ENCODE results near the gene TMCC3. TPM values are rescaled to one million over a fixed set of nuclear protein-coding genes. Genes with fewer than 3 reads are reported as not detected.

TMCC3 gene
- total RNA-seq, 2 donors from 2014 or later, result 2.5 to 4.2 TPM

DNA sequence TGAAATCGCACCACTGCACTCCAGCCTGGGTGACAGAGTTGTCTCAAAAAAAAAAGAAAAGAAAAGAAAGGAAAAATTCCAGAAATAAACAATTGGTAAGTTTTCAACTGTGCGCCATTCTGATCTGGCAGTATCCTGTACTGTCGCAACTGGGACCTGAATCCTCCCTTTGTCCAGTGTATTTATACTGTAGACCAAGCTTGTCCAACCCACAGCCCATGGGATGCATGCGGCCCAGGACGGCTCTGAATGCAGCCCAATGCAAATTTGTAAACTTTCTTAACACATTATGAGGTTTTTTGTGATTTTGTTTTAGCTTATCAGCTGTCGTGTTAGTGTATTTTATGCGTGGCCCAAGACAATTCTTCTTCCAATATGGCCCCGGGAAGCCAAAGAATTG is 84.7 kb downstream of the TMCC3 start:
- DNase-seq, result no peak
- TF ChIP-seq, protein P1, sequence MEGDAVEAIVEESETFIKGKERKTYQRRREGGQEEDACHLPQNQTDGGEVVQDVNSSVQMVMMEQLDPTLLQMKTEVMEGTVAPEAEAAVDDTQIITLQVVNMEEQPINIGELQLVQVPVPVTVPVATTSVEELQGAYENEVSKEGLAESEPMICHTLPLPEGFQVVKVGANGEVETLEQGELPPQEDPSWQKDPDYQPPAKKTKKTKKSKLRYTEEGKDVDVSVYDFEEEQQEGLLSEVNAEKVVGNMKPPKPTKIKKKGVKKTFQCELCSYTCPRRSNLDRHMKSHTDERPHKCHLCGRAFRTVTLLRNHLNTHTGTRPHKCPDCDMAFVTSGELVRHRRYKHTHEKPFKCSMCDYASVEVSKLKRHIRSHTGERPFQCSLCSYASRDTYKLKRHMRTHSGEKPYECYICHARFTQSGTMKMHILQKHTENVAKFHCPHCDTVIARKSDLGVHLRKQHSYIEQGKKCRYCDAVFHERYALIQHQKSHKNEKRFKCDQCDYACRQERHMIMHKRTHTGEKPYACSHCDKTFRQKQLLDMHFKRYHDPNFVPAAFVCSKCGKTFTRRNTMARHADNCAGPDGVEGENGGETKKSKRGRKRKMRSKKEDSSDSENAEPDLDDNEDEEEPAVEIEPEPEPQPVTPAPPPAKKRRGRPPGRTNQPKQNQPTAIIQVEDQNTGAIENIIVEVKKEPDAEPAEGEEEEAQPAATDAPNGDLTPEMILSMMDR (conservative IDR thresholded peaks at IDR 0.05), result no peak
- Histone ChIP-seq H3K4me1 (ENCODE audit: control insufficient read depth, insufficient read depth, low read length) (peaks cover 16% of the 10 kb centered on the region), H3K9ac (ENCODE audit: extremely low read depth, low read length, poor library complexity, severe bottlenecking) (no peak overlapping the region), H3K4me3 (ENCODE audit: low read length) (no peak overlapping the region), H3K27me3 (ENCODE audit: control insufficient read depth, insufficient read depth, low read length, poor library complexity, severe bottlenecking) (no peaks in the 10 kb centered on the region), H3K27ac (ENCODE audit: low read depth, low read length) (no peak overlapping the region), H3K9me3 (ENCODE audit: control insufficient read depth, low read length) (no peaks in the 10 kb centered on the region), H3K36me3 (ENCODE audit: control insufficient read depth, insufficient read depth, low read length) (peaks cover 9% of the 10 kb centered on the region)
- peaks cover 5% of the 10 kb centered on the region for H3K27me3 Mint-ChIP-seq (ENCODE audit: insufficient read depth)
- H3K27ac Mint-ChIP-seq, result no peak overlapping the region
- H3K9me3 Mint-ChIP-seq, result no peaks in the 10 kb centered on the region
- H3K4me3 Mint-ChIP-seq, result no peak overlapping the region
- H3K4me1 Mint-ChIP-seq, result peaks cover 13% of the 10 kb centered on the region
- H3K36me3 Mint-ChIP-seq (ENCODE audit: low read depth), result no peaks in the 10 kb centered on the region
- 92 to 94% methylated on average over 8 of the region's 8 CpGs for WGBS, 2 experiments (ENCODE audit: insufficient coverage in 1 of 2, insufficient read length in 1 of 2)

DNA sequence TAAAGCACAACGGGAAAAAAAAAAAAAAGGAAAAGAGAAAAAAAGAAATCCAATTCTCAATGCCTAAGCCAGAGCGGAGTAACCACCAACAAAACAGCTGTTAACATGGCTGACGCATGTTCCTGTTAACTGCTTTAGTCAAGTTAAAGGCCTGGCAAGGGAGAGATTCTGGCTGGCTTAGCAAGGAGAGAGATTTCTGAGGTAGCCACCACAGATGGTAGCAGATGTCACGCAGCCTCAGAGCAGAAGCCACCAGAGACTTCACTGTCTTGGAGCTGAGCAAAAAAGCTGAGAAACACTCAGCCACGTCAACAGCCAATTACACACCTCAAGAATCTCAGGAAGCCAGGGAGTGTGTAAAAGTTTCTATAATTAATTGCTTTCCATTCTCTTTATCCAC is 87.1 kb downstream of the TMCC3 start:
- 91 to 100% methylated on average over 2 to 5 of the region's 5 CpGs for WGBS, 2 experiments (ENCODE audit: insufficient coverage in 1 of 2, insufficient read length in 1 of 2)
- TF ChIP-seq, protein P1 (conservative IDR thresholded peaks at IDR 0.05), result no peak

DNA sequence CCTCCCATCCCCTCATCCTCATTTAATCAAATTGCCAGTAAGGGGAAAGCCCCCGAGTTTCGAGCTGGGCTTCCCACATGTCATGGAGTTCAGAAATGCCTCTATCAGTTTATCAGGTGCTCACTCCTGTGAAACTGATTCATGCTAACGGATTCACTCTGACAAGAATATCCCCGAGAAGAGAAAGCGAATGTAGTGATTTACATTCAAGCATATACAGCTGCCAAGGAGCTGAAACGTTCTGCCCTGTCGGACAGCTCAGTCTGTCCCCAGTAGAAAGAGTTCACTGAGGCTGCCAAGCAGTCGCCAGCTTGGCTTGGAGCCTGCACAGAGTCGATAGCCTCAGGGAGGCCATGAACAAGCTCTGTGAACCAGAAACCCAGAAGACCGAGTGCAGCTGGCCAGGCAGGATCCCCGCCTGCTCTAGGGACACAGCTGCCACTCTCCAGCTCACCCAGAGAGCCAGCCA is 88.4 kb downstream of the TMCC3 start:
- H3K9me3 ChIP-seq (ENCODE audit: control insufficient read depth, low read length), result no peaks in the 10 kb centered on the region
- no peak overlapping the region for H3K4me3 Mint-ChIP-seq
- no peaks in the 10 kb centered on the region for H3K9me3 Mint-ChIP-seq
- no peaks in the 10 kb centered on the region for H3K36me3 Mint-ChIP-seq (ENCODE audit: low read depth)
- H3K27ac Mint-ChIP-seq, result no peak overlapping the region
- H3K36me3 ChIP-seq (ENCODE audit: control insufficient read depth, insufficient read depth, low read length), result no peaks in the 10 kb centered on the region
- no peaks in the 10 kb centered on the region for H3K27me3 ChIP-seq (ENCODE audit: control insufficient read depth, insufficient read depth, low read length, poor library complexity, severe bottlenecking)
- peaks cover 5% of the 10 kb centered on the region for H3K4me1 Mint-ChIP-seq
- H3K4me3 ChIP-seq (ENCODE audit: low read length), result no peak overlapping the region
- 90 to 91% methylated on average over 7 to 11 of the region's 11 CpGs for WGBS, 2 experiments (ENCODE audit: insufficient coverage in 1 of 2, insufficient read length in 1 of 2)
- no peak overlapping the region for H3K9ac ChIP-seq (ENCODE audit: extremely low read depth, low read length, poor library complexity, severe bottlenecking)
- no peak overlapping the region for H3K27ac ChIP-seq (ENCODE audit: low read depth, low read length)
- DNase-seq, result peak; percentile 49
- H3K27me3 Mint-ChIP-seq (ENCODE audit: insufficient read depth), result peaks cover 23% of the 10 kb centered on the region
- TF ChIP-seq, protein P1 (conservative IDR thresholded peaks at IDR 0.05), result no peak
- peaks cover 5% of the 10 kb centered on the region for H3K4me1 ChIP-seq (ENCODE audit: control insufficient read depth, insufficient read depth, low read length)

More for the DNA sequence above, 87.1 kb downstream of the TMCC3 start:
- Mint-ChIP-seq H3K4me1 (peaks cover 8% of the 10 kb centered on the region), H3K27me3 (ENCODE audit: insufficient read depth) (peaks cover 20% of the 10 kb centered on the region), H3K9me3 (no peaks in the 10 kb centered on the region), H3K4me3 (no peak overlapping the region), H3K36me3 (ENCODE audit: low read depth) (no peaks in the 10 kb centered on the region), H3K27ac (no peak overlapping the region)
- DNase-seq, result peak; percentile 38
- H3K9me3 ChIP-seq (ENCODE audit: control insufficient read depth, low read length), result no peaks in the 10 kb centered on the region
- H3K27ac ChIP-seq (ENCODE audit: low read depth, low read length), result no peak overlapping the region
- peaks cover 5% of the 10 kb centered on the region for H3K4me1 ChIP-seq (ENCODE audit: control insufficient read depth, insufficient read depth, low read length)
- H3K27me3 ChIP-seq (ENCODE audit: control insufficient read depth, insufficient read depth, low read length, poor library complexity, severe bottlenecking), result no peaks in the 10 kb centered on the region
- H3K36me3 ChIP-seq (ENCODE audit: control insufficient read depth, insufficient read depth, low read length), result no peaks in the 10 kb centered on the region
- no peak overlapping the region for H3K4me3 ChIP-seq (ENCODE audit: low read length)
- no peak overlapping the region for H3K9ac ChIP-seq (ENCODE audit: extremely low read depth, low read length, poor library complexity, severe bottlenecking)

Measured in endodermal cell (in vitro differentiated cells).